VCaP (cell line): ENCODE results near the gene IL21R.

Experiments used
- H3K27ac ChIP-seq: fragments of 450-650 bp; 2 replicates; pipeline ENCODE4 v1.5.1; 2017
- TF ChIP-seq, protein P1 (sequence below): fragments of 450-650 bp; conservative IDR thresholded peaks from 2 replicates; pipeline ENCODE4 v1.5.1; 2017; ENCODE audit warnings: mild to moderate bottlenecking, moderate library complexity

IL21R gene

DNA sequence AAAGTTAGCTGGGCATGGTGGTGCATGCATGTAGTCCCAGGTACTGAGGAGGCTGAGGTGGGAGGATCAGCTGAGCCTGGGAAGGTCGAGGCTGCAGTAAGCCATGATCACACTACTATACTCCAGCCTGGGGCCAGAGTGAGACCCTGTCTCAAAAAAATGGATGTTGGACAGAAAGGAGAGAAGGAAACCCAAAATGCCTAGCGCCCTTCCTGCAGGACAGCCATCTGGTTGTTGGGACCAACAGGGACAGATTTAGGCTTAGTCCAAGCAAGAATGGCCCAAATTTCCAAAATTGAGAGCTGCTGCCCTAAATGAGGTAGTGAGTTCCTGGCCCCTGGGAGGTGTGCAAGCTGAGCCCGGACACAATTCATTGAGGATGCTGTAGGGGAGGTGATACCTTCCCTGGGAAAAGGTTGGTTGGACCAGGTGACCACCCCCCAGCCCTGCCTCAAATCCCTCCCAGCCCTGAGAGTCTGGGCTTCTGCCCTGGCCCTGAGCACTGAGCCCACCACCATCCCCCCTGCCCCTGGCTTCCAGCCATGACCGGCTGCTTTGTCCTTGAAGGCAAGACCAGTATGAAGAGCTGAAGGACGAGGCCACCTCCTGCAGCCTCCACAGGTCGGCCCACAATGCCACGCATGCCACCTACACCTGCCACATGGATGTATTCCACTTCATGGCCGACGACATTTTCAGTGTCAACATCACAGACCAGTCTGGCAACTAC is 35.1 kb downstream of the IL21R start:
- TF ChIP-seq, protein P1, sequence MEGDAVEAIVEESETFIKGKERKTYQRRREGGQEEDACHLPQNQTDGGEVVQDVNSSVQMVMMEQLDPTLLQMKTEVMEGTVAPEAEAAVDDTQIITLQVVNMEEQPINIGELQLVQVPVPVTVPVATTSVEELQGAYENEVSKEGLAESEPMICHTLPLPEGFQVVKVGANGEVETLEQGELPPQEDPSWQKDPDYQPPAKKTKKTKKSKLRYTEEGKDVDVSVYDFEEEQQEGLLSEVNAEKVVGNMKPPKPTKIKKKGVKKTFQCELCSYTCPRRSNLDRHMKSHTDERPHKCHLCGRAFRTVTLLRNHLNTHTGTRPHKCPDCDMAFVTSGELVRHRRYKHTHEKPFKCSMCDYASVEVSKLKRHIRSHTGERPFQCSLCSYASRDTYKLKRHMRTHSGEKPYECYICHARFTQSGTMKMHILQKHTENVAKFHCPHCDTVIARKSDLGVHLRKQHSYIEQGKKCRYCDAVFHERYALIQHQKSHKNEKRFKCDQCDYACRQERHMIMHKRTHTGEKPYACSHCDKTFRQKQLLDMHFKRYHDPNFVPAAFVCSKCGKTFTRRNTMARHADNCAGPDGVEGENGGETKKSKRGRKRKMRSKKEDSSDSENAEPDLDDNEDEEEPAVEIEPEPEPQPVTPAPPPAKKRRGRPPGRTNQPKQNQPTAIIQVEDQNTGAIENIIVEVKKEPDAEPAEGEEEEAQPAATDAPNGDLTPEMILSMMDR: no peak
- H3K27ac ChIP-seq: no peak overlapping the region

DNA sequence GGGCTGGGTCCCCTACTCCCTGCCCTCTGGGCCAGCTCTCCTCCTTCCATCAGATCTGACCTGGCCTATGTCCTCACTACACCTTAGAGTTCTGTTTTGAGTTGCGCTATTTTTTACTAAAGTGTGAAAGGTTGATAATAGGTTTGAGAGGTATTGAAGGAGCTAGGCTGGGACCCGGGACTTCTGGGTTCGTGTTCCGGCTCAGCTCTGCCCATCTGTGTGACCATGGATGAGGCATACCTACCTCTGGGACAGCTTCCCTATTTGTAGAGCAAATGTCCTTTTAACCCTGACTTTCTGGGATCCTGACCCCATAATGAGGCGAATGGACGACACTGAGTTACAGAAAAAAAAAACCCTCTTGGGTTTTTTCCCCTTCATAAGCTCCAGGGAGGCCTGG is 36.0 kb downstream of the IL21R start:
- TF ChIP-seq, protein P1: no peak
- H3K27ac ChIP-seq: no peak overlapping the region

GRCh38 chr16:27439271-27440018 is 37.5 kb downstream of the IL21R start:
- TF ChIP-seq, protein P1: no peak
- H3K27ac ChIP-seq: no peak overlapping the region

DNA sequence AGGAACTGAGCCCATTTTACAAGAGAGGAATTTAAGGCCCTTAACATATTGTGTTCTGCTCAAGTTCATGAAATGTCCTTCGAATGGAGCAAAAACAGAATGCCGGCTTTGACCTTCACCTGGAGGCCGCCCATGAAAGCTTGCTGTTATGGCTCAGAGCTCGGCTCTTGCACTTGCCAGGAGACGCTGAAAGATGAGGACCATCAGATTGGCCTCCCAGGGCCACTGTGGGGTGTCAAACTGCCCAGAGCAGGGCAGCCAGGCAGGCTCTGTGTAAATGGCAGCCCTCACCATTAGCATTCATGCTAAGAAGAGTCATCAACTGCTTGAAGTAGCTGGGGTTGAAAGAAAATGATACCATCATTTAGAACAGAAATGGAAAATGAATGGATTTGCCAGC is 39.3 kb downstream of the IL21R start:
- TF ChIP-seq, protein P1: no peak
- H3K27ac ChIP-seq: no peak overlapping the region

DNA sequence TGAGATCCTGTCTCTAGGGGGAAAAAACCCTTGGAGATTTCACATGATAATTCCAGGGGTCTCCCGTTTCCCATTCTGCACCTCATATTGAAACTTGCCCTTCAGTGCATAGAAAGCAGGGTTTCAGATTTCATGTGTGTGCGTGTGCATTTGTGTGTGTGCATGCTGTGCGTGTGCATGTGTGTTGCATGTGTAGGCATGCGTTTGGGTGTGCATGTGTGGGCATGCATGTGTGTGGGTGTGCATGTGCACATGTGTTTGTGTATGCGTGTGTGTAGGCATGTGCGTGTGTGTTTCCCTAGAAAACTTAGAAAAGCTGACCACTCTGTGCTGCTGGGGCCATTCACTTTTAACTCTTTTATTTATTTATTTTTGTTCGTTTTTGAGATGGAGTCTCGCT is 40.0 kb downstream of the IL21R start:
- TF ChIP-seq, protein P1: no peak
- H3K27ac ChIP-seq: no peak overlapping the region

- H3K27ac ChIP-seq: no peak overlapping the region
- TF ChIP-seq, protein P1: no peak
These were observed 42.0 kb downstream of the IL21R start for GRCh38 chr16:27444015-27444414.

- no peak overlapping the region for H3K27ac ChIP-seq
- TF ChIP-seq, protein P1: no peak
These were observed 42.5 kb downstream of the IL21R start for GRCh38 chr16:27444470-27444869.
